ENCODE measurements around the gene EYA2.

EYA2 gene

GRCh38 chr20:46962452-46963195 lies 68.0 kb downstream of the EYA2 start:
- Histone ChIP-seq H3K9me3 (ENCODE audit: control extremely low read depth in 1 of 5, control insufficient read depth in 4 of 5, insufficient read depth in 2 of 5, low read depth in 1 of 5, low read length in 4 of 5) (peaks cover 0 to 2% (median 0%) of the 10 kb centered on the region in 5 experiments), H3K36me3 (ENCODE audit: control insufficient read depth in 4 of 4, insufficient read depth in 4 of 4, low read length in 3 of 4) (no peaks in the 10 kb centered on the region), H3K4me1 (ENCODE audit: control extremely low read depth in 1 of 4, control insufficient read depth in 4 of 4, insufficient read depth in 4 of 4, low read length in 3 of 4) (no peaks in the 10 kb centered on the region), H3K27ac (ENCODE audit: insufficient read depth in 1 of 2, low read depth in 1 of 2, low read length in 2 of 2, poor library complexity in 1 of 2, severe bottlenecking in 2 of 2) (no peak overlapping the region), H3K4me3 (ENCODE audit: control insufficient read depth in 1 of 7, extremely low read depth in 1 of 7, insufficient read depth in 4 of 7, low read depth in 2 of 7, low read length in 6 of 7) (no peak overlapping the region), H3K27me3 (replicated peaks in 2 of 5; ENCODE audit: control insufficient read depth in 4 of 5, insufficient read depth in 5 of 5, low read length in 4 of 5) (peaks cover 0 to 3% (median 0%) of the 10 kb centered on the region in 5 experiments)
- ChIA-PET POLR2A (no interaction called here), CTCF (no interaction called here)
- no peak for DNase-seq
- 76% methylated on average over 11 of the region's 11 CpGs for WGBS (ENCODE audit: insufficient coverage)

DNA sequence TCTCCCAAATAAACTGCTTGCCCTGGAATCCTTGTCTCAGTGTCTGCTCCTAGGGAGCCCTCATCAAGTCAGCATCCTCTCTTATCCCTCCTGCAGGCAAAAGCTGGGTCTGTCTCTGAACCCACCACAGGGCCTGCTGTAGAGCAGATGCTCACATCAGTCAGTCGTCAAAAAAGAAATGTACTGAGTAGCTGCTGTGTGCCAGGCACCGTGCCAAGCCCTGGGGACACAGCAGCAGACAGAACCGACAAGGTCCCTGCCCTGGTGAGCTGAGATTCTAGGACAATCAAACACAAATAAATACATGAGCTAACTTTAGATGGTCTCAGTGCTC lies 68.5 kb downstream of the EYA2 start:
- H3K27ac ChIP-seq (ENCODE audit: insufficient read depth in 1 of 2, low read depth in 1 of 2, low read length in 2 of 2, poor library complexity in 1 of 2, severe bottlenecking in 2 of 2) = no peak overlapping the region
- CTCF ChIA-PET = no interaction called here
- 100% methylated on average over 1 of the region's 3 CpGs for WGBS (ENCODE audit: insufficient coverage)
- no peaks in the 10 kb centered on the region for H3K4me1 ChIP-seq (ENCODE audit: control extremely low read depth in 1 of 4, control insufficient read depth in 4 of 4, insufficient read depth in 4 of 4, low read length in 3 of 4)
- peaks cover 0 to 2% (median 0%) of the 10 kb centered on the region in 5 experiments for H3K9me3 ChIP-seq (ENCODE audit: control extremely low read depth in 1 of 5, control insufficient read depth in 4 of 5, insufficient read depth in 2 of 5, low read depth in 1 of 5, low read length in 4 of 5)
- POLR2A ChIA-PET = no interaction called here
- H3K36me3 ChIP-seq (ENCODE audit: control insufficient read depth in 4 of 4, insufficient read depth in 4 of 4, low read length in 3 of 4) = no peaks in the 10 kb centered on the region
- no peak overlapping the region for H3K4me3 ChIP-seq (ENCODE audit: control insufficient read depth in 1 of 7, extremely low read depth in 1 of 7, insufficient read depth in 4 of 7, low read depth in 2 of 7, low read length in 6 of 7)
- DNase-seq = no peak
- H3K27me3 ChIP-seq (replicated peaks in 2 of 5; ENCODE audit: control insufficient read depth in 4 of 5, insufficient read depth in 5 of 5, low read length in 4 of 5) = peaks cover 0 to 3% (median 0%) of the 10 kb centered on the region in 5 experiments

DNA sequence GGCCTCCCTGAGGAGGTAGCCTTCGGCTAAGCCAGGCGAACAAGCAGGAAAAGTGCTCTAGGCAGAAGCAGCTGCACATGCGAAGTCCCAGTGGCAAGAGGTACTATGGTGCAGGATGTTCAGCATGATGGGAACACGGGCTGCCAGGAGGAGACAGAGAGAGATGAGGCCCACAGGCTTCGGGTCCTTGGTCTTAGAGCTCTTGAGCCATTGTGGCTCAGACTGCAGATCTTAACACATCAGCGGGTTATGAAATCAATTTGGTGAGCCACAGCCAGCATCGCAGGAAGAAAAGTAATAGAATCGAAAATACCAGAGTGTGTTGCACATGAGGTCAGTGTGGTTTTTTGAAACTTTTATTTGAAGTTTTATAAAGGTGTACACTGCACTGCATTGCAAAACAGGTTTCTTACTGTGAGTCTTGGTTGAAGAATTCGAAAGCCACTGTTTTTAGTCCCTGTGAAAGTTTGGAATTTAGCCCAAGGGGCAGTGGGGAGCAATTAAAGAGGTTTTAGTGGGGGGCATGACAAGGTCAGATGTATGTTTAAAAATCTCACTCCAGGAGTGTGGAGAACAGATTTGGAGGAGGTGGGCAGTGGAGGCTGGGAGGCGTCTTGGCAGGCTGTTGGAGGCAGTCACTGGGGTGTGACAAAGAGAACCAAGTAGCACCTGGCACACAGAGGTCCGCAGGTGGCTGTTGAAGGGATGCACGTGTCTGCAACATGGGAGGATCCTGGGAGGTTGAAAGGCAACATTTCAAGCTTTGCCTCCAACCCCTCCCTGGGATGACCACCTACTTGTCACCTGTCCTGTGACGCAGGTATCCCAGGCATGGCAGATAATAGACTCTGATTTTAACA lies 69.3 kb downstream of the EYA2 start:
- Histone ChIP-seq H3K27ac (ENCODE audit: insufficient read depth in 1 of 2, low read depth in 1 of 2, low read length in 2 of 2, poor library complexity in 1 of 2, severe bottlenecking in 2 of 2) (no peak overlapping the region), H3K9me3 (ENCODE audit: control extremely low read depth in 1 of 5, control insufficient read depth in 4 of 5, insufficient read depth in 2 of 5, low read depth in 1 of 5, low read length in 4 of 5) (peaks cover 0 to 2% (median 0%) of the 10 kb centered on the region in 5 experiments), H3K27me3 (replicated peaks in 2 of 5; ENCODE audit: control insufficient read depth in 4 of 5, insufficient read depth in 5 of 5, low read length in 4 of 5) (peaks cover 0 to 3% (median 0%) of the 10 kb centered on the region in 5 experiments), H3K36me3 (ENCODE audit: control insufficient read depth in 4 of 4, insufficient read depth in 4 of 4, low read length in 3 of 4) (no peaks in the 10 kb centered on the region), H3K4me1 (ENCODE audit: control extremely low read depth in 1 of 4, control insufficient read depth in 4 of 4, insufficient read depth in 4 of 4, low read length in 3 of 4) (no peaks in the 10 kb centered on the region), H3K4me3 (ENCODE audit: control insufficient read depth in 1 of 7, extremely low read depth in 1 of 7, insufficient read depth in 4 of 7, low read depth in 2 of 7, low read length in 6 of 7) (no peak overlapping the region)
- POLR2A ChIA-PET = no interaction called here
- WGBS (ENCODE audit: insufficient coverage) = 88% methylated on average over 10 of the region's 13 CpGs
- DNase-seq = no peak
- CTCF ChIA-PET = no interaction called here

- no peak for DNase-seq
- Histone ChIP-seq H3K36me3 (ENCODE audit: control insufficient read depth in 4 of 4, insufficient read depth in 4 of 4, low read length in 3 of 4) (no peaks in the 10 kb centered on the region), H3K9me3 (ENCODE audit: control extremely low read depth in 1 of 5, control insufficient read depth in 4 of 5, insufficient read depth in 2 of 5, low read depth in 1 of 5, low read length in 4 of 5) (peaks cover 0 to 2% (median 0%) of the 10 kb centered on the region in 5 experiments), H3K27ac (ENCODE audit: insufficient read depth in 1 of 2, low read depth in 1 of 2, low read length in 2 of 2, poor library complexity in 1 of 2, severe bottlenecking in 2 of 2) (no peak overlapping the region), H3K4me1 (ENCODE audit: control extremely low read depth in 1 of 4, control insufficient read depth in 4 of 4, insufficient read depth in 4 of 4, low read length in 3 of 4) (no peaks in the 10 kb centered on the region), H3K27me3 (replicated peaks in 2 of 5; ENCODE audit: control insufficient read depth in 4 of 5, insufficient read depth in 5 of 5, low read length in 4 of 5) (peaks cover 0 to 3% (median 0%) of the 10 kb centered on the region in 5 experiments), H3K4me3 (ENCODE audit: control insufficient read depth in 1 of 7, extremely low read depth in 1 of 7, insufficient read depth in 4 of 7, low read depth in 2 of 7, low read length in 6 of 7) (no peak overlapping the region)
- ChIA-PET CTCF (no interaction called here), POLR2A (no interaction called here)
- 96% methylated on average over 15 of the region's 17 CpGs for WGBS (ENCODE audit: insufficient coverage)
Measured at GRCh38 chr20:46964618-46965455, 70.2 kb downstream of the EYA2 start.

GRCh38 chr20:46965477-46965876 lies 70.8 kb downstream of the EYA2 start:
- Histone ChIP-seq H3K4me3 (ENCODE audit: control insufficient read depth in 1 of 7, extremely low read depth in 1 of 7, insufficient read depth in 4 of 7, low read depth in 2 of 7, low read length in 6 of 7) (no peak overlapping the region), H3K36me3 (ENCODE audit: control insufficient read depth in 4 of 4, insufficient read depth in 4 of 4, low read length in 3 of 4) (no peaks in the 10 kb centered on the region), H3K27ac (ENCODE audit: insufficient read depth in 1 of 2, low read depth in 1 of 2, low read length in 2 of 2, poor library complexity in 1 of 2, severe bottlenecking in 2 of 2) (no peak overlapping the region), H3K4me1 (ENCODE audit: control extremely low read depth in 1 of 4, control insufficient read depth in 4 of 4, insufficient read depth in 4 of 4, low read length in 3 of 4) (no peaks in the 10 kb centered on the region), H3K27me3 (replicated peaks in 2 of 5; ENCODE audit: control insufficient read depth in 4 of 5, insufficient read depth in 5 of 5, low read length in 4 of 5) (peaks cover 0 to 3% (median 0%) of the 10 kb centered on the region in 5 experiments), H3K9me3 (ENCODE audit: control extremely low read depth in 1 of 5, control insufficient read depth in 4 of 5, insufficient read depth in 2 of 5, low read depth in 1 of 5, low read length in 4 of 5) (peaks cover 0 to 2% (median 0%) of the 10 kb centered on the region in 5 experiments)
- ChIA-PET POLR2A (no interaction called here), CTCF (no interaction called here)
- DNase-seq = no peak
- 91% methylated on average over 12 of the region's 14 CpGs for WGBS (ENCODE audit: insufficient coverage)

- Histone ChIP-seq H3K36me3 (ENCODE audit: control insufficient read depth in 4 of 4, insufficient read depth in 4 of 4, low read length in 3 of 4) (no peaks in the 10 kb centered on the region), H3K4me1 (ENCODE audit: control extremely low read depth in 1 of 4, control insufficient read depth in 4 of 4, insufficient read depth in 4 of 4, low read length in 3 of 4) (no peaks in the 10 kb centered on the region), H3K9me3 (ENCODE audit: control extremely low read depth in 1 of 5, control insufficient read depth in 4 of 5, insufficient read depth in 2 of 5, low read depth in 1 of 5, low read length in 4 of 5) (no peaks in the 10 kb centered on the region), H3K27ac (ENCODE audit: insufficient read depth in 1 of 2, low read depth in 1 of 2, low read length in 2 of 2, poor library complexity in 1 of 2, severe bottlenecking in 2 of 2) (no peak overlapping the region), H3K27me3 (replicated peaks in 2 of 5; ENCODE audit: control insufficient read depth in 4 of 5, insufficient read depth in 5 of 5, low read length in 4 of 5) (peaks cover 0 to 5% (median 2%) of the 10 kb centered on the region in 5 experiments), H3K4me3 (ENCODE audit: control insufficient read depth in 1 of 7, extremely low read depth in 1 of 7, insufficient read depth in 4 of 7, low read depth in 2 of 7, low read length in 6 of 7) (no peak overlapping the region)
- CTCF ChIA-PET = no interaction called here
- no peak for DNase-seq
- 80% methylated on average over 1 of the region's 2 CpGs for WGBS (ENCODE audit: insufficient coverage)
- POLR2A ChIA-PET = no interaction called here
Measured at GRCh38 chr20:46967646-46968045, 73.0 kb downstream of the EYA2 start.

All from common myeloid progenitor, CD34-positive (primary cell).